Keratinocyte (primary cell): ENCODE measurements around the gene C10orf67. TPM values are rescaled to one million over a fixed set of nuclear protein-coding genes. Genes with fewer than 3 reads are reported as not detected.

Experiments used
- DNase-seq: peaks from one replicate; pipeline ENCODE4 v3.0.0-alpha.2; 2011; ENCODE audit warnings: low read depth, missing footprints, low spot score
- FAIRE-seq: peaks from 2 replicates; lab custom pipeline; 2011; peaks lifted over from hg19 to GRCh38; lab: Jason Lieb, UNC
- H2AFZ ChIP-seq: 2 replicates; pipeline ENCODE4 v1.6.0; 2012; ENCODE audit warnings: low read length, control low read depth, inconsistent platforms; ENCODE audit not compliant: control insufficient read depth
- H3K27ac ChIP-seq: 2 replicates; pipeline ENCODE4 v1.5.1; 2011; ENCODE audit warnings: low read length; ENCODE audit not compliant: control insufficient read depth, insufficient read depth
- H3K27me3 ChIP-seq: 3 replicates; pipeline ENCODE4 v1.6.0; 2011; ENCODE audit warnings: low read length; ENCODE audit not compliant: control insufficient read depth, insufficient read depth; ENCODE audit errors: extremely low read depth
- H3K36me3 ChIP-seq, 2 experiments: 2 replicates in 1 of 2; 3 replicates in 1 of 2; pipeline ENCODE4 v1.5.1; 2011; ENCODE audit warnings: low read length in 2 of 2, mild to moderate bottlenecking in 1 of 2; ENCODE audit not compliant: control insufficient read depth in 2 of 2, insufficient read depth in 2 of 2; ENCODE audit errors: extremely low read depth in 1 of 2
- H3K4me1 ChIP-seq: 3 replicates; pipeline ENCODE4 v1.5.1; 2011; ENCODE audit warnings: low read length; ENCODE audit not compliant: control insufficient read depth, insufficient read depth; ENCODE audit errors: extremely low read depth
- H3K4me2 ChIP-seq: 3 replicates; pipeline ENCODE4 v1.6.0; 2011; ENCODE audit warnings: low read depth, low read length; ENCODE audit not compliant: control insufficient read depth, insufficient read depth; ENCODE audit errors: extremely low read depth
- H3K4me3 ChIP-seq, 3 experiments: fragments of 200-600 bp in 1 of 3; sonication (generic) in 1 of 3; 2 replicates in 2 of 3; 3 replicates in 1 of 3; pipeline ENCODE4 v1.5.1; 2011 to 2016; ENCODE audit warnings: low read length in 3 of 3, mild to moderate bottlenecking in 3 of 3, control low read depth in 2 of 3, inconsistent platforms in 1 of 3, low read depth in 1 of 3, mixed read lengths in 1 of 3, mixed run types in 1 of 3, moderate library complexity in 1 of 3; ENCODE audit not compliant: control insufficient read depth in 2 of 3, insufficient read depth in 2 of 3; ENCODE audit errors: extremely low read depth in 1 of 3
- H3K79me2 ChIP-seq: 2 replicates; pipeline ENCODE4 v1.6.0; 2012; ENCODE audit warnings: low read length; ENCODE audit not compliant: control insufficient read depth, insufficient read depth
- H3K9ac ChIP-seq: 3 replicates; pipeline ENCODE4 v1.6.0; 2011; ENCODE audit warnings: low read length; ENCODE audit not compliant: control insufficient read depth, insufficient read depth; ENCODE audit errors: extremely low read depth
- H3K9me1 ChIP-seq: 3 replicates; pipeline ENCODE4 v1.6.0; 2011; ENCODE audit warnings: low read length; ENCODE audit not compliant: control insufficient read depth, insufficient read depth; ENCODE audit errors: extremely low read depth
- H3K9me3 ChIP-seq: 2 replicates; pipeline ENCODE4 v1.5.1; 2012; ENCODE audit warnings: low read depth, low read length; ENCODE audit not compliant: control insufficient read depth
- H4K20me1 ChIP-seq: 3 replicates; pipeline ENCODE4 v1.6.0; 2011; ENCODE audit warnings: low read length; ENCODE audit not compliant: control insufficient read depth, insufficient read depth; ENCODE audit errors: extremely low read depth
- EZH2 ChIP-seq: IDR thresholded peaks from one replicate; pipeline ENCODE4 v1.6.1; 2012; ENCODE audit warnings: inconsistent platforms, mild to moderate bottlenecking, low read length, moderate library complexity
- dilution Hi-C: fragments of 300-500 bp; cut with MboI; formaldehyde crosslinking; loops from one replicate; pipeline ENCODE4 v1.7.0; 2020; ENCODE audit warnings: low sequenced_read_pairs; ENCODE audit not compliant: extremely low pct_ligation_motif_present
- polyA plus RNA-seq, 5 experiments: library from polyadenylated mRNA; depleted of rRNA in 3 of 5; stranded (reverse) in 3 of 5; stranded (forward) in 1 of 5; unstranded in 1 of 5; fragments of >200 nt; gene quantifications; 1 replicate in 1 of 5; 2 replicates in 3 of 5; 3 replicates in 1 of 5; pipeline versions ENCODE4 v1.2.1 to v1.2.3, GENCODE V29; 2011 to 2012; ENCODE audit warnings: missing spikeins in 2 of 5, low read depth in 1 of 5, low replicate concordance in 1 of 5
- TF ChIP-seq, protein P1 (sequence below), 3 experiments: IDR thresholded peaks in 1 of 3; conservative IDR thresholded peaks in 1 of 3; optimal IDR thresholded peaks in 1 of 3; 2 replicates in 2 of 3; 3 replicates in 1 of 3; pipeline versions ENCODE3 to v1.5.1; 2011; ENCODE audit warnings: low read length in 3 of 3, mild to moderate bottlenecking in 3 of 3, moderate library complexity in 2 of 3, control low read depth in 1 of 3, inconsistent platforms in 1 of 3; ENCODE audit not compliant: insufficient read depth in 2 of 3; ENCODE audit errors: extremely low read depth in 1 of 3

The C10orf67 gene
- polyA plus RNA-seq, 1 donor (not counting 4 experiments of a cell fraction or from before 2014, with no cell fraction given): 0.26 TPM

DNA sequence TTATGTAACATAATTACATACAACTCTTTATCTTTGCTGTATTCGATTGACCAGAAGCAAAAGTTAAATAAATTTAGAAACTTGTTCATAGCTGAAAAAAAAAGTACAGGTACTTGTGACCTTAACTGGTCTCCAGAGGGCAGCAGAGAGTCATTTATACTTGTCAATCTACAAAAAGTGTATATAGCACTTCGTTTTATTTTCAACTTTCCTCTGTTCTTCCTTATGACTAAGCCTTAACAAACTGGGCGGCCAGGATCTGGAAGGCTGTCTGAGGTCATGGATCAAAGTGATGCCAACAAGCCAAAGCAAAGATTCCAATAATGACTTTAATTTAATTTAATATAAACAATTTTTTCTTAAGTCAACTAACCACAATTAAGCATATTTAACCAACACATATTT is 29.8 kb downstream of the C10orf67 start:
- H3K36me3 ChIP-seq: no peaks in the 10 kb centered on the region
- H3K27me3 ChIP-seq: peaks cover 5% of the 10 kb centered on the region
- dilution Hi-C loops: loop anchor here (25.0 kb wide), 1 partner anchor 222 kb away; no protein-coding TSS in a partner anchor
- no peaks in the 10 kb centered on the region for H4K20me1 ChIP-seq
- H3K79me2 ChIP-seq: no peaks in the 10 kb centered on the region
- H3K4me3 ChIP-seq: no peak overlapping the region
- no peak overlapping the region for H3K4me2 ChIP-seq
- H3K9me1 ChIP-seq: no peaks in the 10 kb centered on the region
- no peak overlapping the region for H2AFZ ChIP-seq
- TF ChIP-seq EZH2: no peak
- TF ChIP-seq, protein P1, sequence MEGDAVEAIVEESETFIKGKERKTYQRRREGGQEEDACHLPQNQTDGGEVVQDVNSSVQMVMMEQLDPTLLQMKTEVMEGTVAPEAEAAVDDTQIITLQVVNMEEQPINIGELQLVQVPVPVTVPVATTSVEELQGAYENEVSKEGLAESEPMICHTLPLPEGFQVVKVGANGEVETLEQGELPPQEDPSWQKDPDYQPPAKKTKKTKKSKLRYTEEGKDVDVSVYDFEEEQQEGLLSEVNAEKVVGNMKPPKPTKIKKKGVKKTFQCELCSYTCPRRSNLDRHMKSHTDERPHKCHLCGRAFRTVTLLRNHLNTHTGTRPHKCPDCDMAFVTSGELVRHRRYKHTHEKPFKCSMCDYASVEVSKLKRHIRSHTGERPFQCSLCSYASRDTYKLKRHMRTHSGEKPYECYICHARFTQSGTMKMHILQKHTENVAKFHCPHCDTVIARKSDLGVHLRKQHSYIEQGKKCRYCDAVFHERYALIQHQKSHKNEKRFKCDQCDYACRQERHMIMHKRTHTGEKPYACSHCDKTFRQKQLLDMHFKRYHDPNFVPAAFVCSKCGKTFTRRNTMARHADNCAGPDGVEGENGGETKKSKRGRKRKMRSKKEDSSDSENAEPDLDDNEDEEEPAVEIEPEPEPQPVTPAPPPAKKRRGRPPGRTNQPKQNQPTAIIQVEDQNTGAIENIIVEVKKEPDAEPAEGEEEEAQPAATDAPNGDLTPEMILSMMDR (optimal IDR thresholded peaks at IDR 0.05 in 1 of 3, IDR thresholded peaks at IDR 0.05 in 1 of 3, conservative IDR thresholded peaks at IDR 0.05 in 1 of 3; ENCODE audit: extremely low read depth in 1 of 3, insufficient read depth in 2 of 3, low read length in 3 of 3): peak in 2 of 3 experiments; percentile 39 to 53
- FAIRE-seq (peak; percentile 41), DNase-seq (peak; percentile 75)
- no peak overlapping the region for H3K27ac ChIP-seq
- H3K9ac ChIP-seq: no peak overlapping the region
- H3K9me3 ChIP-seq: peaks cover 9% of the 10 kb centered on the region
- H3K4me1 ChIP-seq: no peaks in the 10 kb centered on the region

DNA sequence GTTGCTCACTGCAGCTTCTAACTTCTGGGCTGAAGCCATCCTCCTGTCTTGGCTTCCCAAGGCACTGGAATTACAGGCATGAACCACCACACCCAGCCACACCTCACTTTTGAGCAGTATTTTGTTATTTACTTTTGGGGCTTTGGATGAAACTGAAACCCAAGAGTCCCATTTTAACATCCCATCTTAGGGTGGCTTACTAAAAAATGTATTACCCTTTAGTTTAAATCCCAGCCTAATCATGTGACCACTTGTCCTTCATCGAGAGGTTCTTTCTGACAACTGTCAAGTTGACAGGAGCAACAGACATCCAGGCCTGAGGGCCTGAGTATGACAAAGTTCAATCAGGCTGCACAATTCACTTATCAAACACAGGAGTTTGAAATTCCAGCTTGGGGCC is 33.6 kb downstream of the C10orf67 start:
- FAIRE-seq: no peak
- H3K27me3 ChIP-seq: peaks cover 9% of the 10 kb centered on the region
- no peaks in the 10 kb centered on the region for H3K9me1 ChIP-seq
- no peak overlapping the region for H3K4me2 ChIP-seq
- no peaks in the 10 kb centered on the region for H3K9me3 ChIP-seq
- no peaks in the 10 kb centered on the region for H3K79me2 ChIP-seq
- H3K4me1 ChIP-seq: no peaks in the 10 kb centered on the region
- no peak for TF ChIP-seq EZH2
- TF ChIP-seq, protein P1 (optimal IDR thresholded peaks at IDR 0.05 in 1 of 3, IDR thresholded peaks at IDR 0.05 in 1 of 3, conservative IDR thresholded peaks at IDR 0.05 in 1 of 3; ENCODE audit: extremely low read depth in 1 of 3, insufficient read depth in 2 of 3, low read length in 3 of 3): no peak
- no peaks in the 10 kb centered on the region for H3K36me3 ChIP-seq
- dilution Hi-C loops: loop anchor here (25.0 kb wide), 1 partner anchor 226 kb away; no protein-coding TSS in a partner anchor
- H3K4me3 ChIP-seq: no peak overlapping the region
- H4K20me1 ChIP-seq: no peaks in the 10 kb centered on the region
- DNase-seq: no peak
- H3K9ac ChIP-seq: no peak overlapping the region
- H2AFZ ChIP-seq: no peak overlapping the region
- H3K27ac ChIP-seq: no peak overlapping the region
